HepG2 (cell line): ENCODE data around the gene TEAD3. TPM values are rescaled to one million over a fixed set of nuclear protein-coding genes. Genes with fewer than 3 reads are reported as not detected.

ENCODE experiments used
- BCL6 ChIP-seq: IDR thresholded peaks from 2 replicates; pipeline ENCODE4 v1.6.1; 2016; ENCODE audit warnings: missing genetic modification reagents, missing compliant biosample characterization
- BHLHE40 ChIP-seq: IDR thresholded peaks from 2 replicates; pipeline ENCODE4 v1.6.1; 2011; ENCODE audit warnings: low read length, improper control_type of control experiment
- EHMT2 ChIP-seq: fragments of 200-600 bp; sonication (generic); IDR thresholded peaks from 2 replicates; pipeline ENCODE4 v1.7.0; 2017; ENCODE audit warnings: antibody characterized with exemption, low read depth, low read length, borderline replicate concordance
- FOXJ3 ChIP-seq: sonication (generic); formaldehyde crosslinking; IDR thresholded peaks from 2 replicates; pipeline ENCODE4 v1.4.0; 2020; ENCODE audit warnings: missing genetic modification reagents, mild to moderate bottlenecking, borderline replicate concordance
- GATAD1 ChIP-seq: IDR thresholded peaks from 2 replicates; pipeline ENCODE4 v1.6.1; 2016; ENCODE audit warnings: missing genetic modification reagents, missing compliant biosample characterization
- GFI1 ChIP-seq: sonication (generic); formaldehyde crosslinking; IDR thresholded peaks from 2 replicates; pipeline ENCODE4 v1.5.0; 2020; ENCODE audit warnings: missing genetic modification reagents, mild to moderate bottlenecking, borderline replicate concordance
- GMEB1 ChIP-seq: sonication (generic); formaldehyde crosslinking; IDR thresholded peaks from 2 replicates; pipeline ENCODE4 v1.5.1; 2020; ENCODE audit warnings: missing genetic modification reagents, mild to moderate bottlenecking, borderline replicate concordance
- JARID2 ChIP-seq: sonication (generic); formaldehyde crosslinking; IDR thresholded peaks from 2 replicates; pipeline ENCODE4 v1.8.1; 2023; ENCODE audit warnings: missing genetic modification reagents, inconsistent platforms; ENCODE audit not compliant: insufficient replicate concordance
- JDP2 ChIP-seq: sonication (generic); formaldehyde crosslinking; IDR thresholded peaks from 2 replicates; pipeline ENCODE4 v1.8.1; 2022; ENCODE audit warnings: missing genetic modification reagents, borderline replicate concordance
- RXRB ChIP-seq: IDR thresholded peaks from 2 replicates; pipeline ENCODE4 v1.6.1; 2016; ENCODE audit warnings: borderline replicate concordance, missing genetic modification reagents, missing compliant biosample characterization
- SIX1 ChIP-seq: sonication (generic); formaldehyde crosslinking; IDR thresholded peaks from 2 replicates; pipeline ENCODE4 v1.4.0; 2020; ENCODE audit warnings: missing genetic modification reagents, borderline replicate concordance
- ZBTB10 ChIP-seq: sonication (generic); formaldehyde crosslinking; IDR thresholded peaks from 2 replicates; pipeline ENCODE4 v1.4.0; 2020; ENCODE audit warnings: missing genetic modification reagents, borderline replicate concordance
- ZBTB20 ChIP-seq: sonication (generic); formaldehyde crosslinking; IDR thresholded peaks from 2 replicates; pipeline ENCODE4 v1.8.1; 2023; ENCODE audit warnings: missing genetic modification reagents, low read depth, mild to moderate bottlenecking, borderline replicate concordance
- ZNF451 ChIP-seq: sonication (generic); formaldehyde crosslinking; IDR thresholded peaks from 2 replicates; pipeline ENCODE4 v1.5.0; 2020; ENCODE audit warnings: mild to moderate bottlenecking, missing genetic modification reagents
- ZNF737 ChIP-seq: sonication (generic); formaldehyde crosslinking; IDR thresholded peaks from 2 replicates; pipeline ENCODE4 v1.5.0; 2020; ENCODE audit warnings: missing genetic modification reagents, mild to moderate bottlenecking, borderline replicate concordance
- ZNF770 ChIP-seq: sonication (generic); formaldehyde crosslinking; IDR thresholded peaks from 2 replicates; pipeline ENCODE4 v1.5.0; 2020; ENCODE audit warnings: mild to moderate bottlenecking, missing genetic modification reagents
- polyA plus RNA-seq, 8 experiments: library from polyadenylated mRNA; depleted of rRNA in 3 of 8; stranded (reverse) in 7 of 8; unstranded in 1 of 8; fragments of >200 nt; fragmentation: Illumina TruSeq in 4 of 8; extraction: Trizol in 4 of 8; gene quantifications; 2 replicates each; pipeline versions ENCODE4 v1.2.1 to v1.2.3, GENCODE V29; 2011 to 2016; ENCODE audit warnings: low read depth in 4 of 8, missing spikeins in 1 of 8, mixed read lengths in 1 of 8; ENCODE audit not compliant: insufficient read depth in 1 of 8
- total RNA-seq, 5 experiments: library from RNA; depleted of rRNA; stranded (reverse); fragments of >200 nt; fragmentation: Illumina TruSeq; extraction: Trizol; gene quantifications; 2 replicates each; pipeline ENCODE4 v1.2.3, GENCODE V29; 2016; ENCODE audit warnings: low read depth in 1 of 5
- TF ChIP-seq, protein P1 (sequence below): sonication (generic); formaldehyde crosslinking; IDR thresholded peaks from 2 replicates; pipeline ENCODE4 v1.5.0; 2020; ENCODE audit warnings: mild to moderate bottlenecking, missing genetic modification reagents
- TF ChIP-seq, protein P2 (sequence below): sonication (generic); formaldehyde crosslinking; IDR thresholded peaks from 2 replicates; pipeline ENCODE4 v1.8.1; 2023; ENCODE audit warnings: mild to moderate bottlenecking, inconsistent platforms, moderate library complexity, missing genetic modification reagents, borderline replicate concordance

TEAD3 gene
- total and polyA plus RNA-seq, 2 of the 13 experiments (the other 11 are each of a cell fraction or from before 2014, with no cell fraction given), result 15.1 to 16.5 TPM

- peak; percentile 49; the same call in 1 of the 2 replicates for TF ChIP-seq GMEB1
- no peak for TF ChIP-seq ZBTB10 (CRISPR knock-in tag)
- TF ChIP-seq BCL6 (CRISPR knock-in tag), result peak; percentile 52
- no peak for TF ChIP-seq JARID2 (CRISPR knock-in tag)
- no peak for TF ChIP-seq JDP2
- TF ChIP-seq ZNF451 (CRISPR knock-in tag), result no peak
- 0 out of 2 replicates have a peak, but pooled peaks have one; percentile 14 for TF ChIP-seq GATAD1 (CRISPR knock-in tag)
- no peak for TF ChIP-seq BHLHE40
- peak; percentile 57; the same call in 1 of the 2 replicates for TF ChIP-seq SIX1
- TF ChIP-seq RXRB (CRISPR knock-in tag), result peak; percentile 85
- no peak for TF ChIP-seq ZNF737
- peak; percentile 64; the same call in 1 of the 2 replicates for TF ChIP-seq FOXJ3 (CRISPR knock-in tag)
- TF ChIP-seq, protein P1, sequence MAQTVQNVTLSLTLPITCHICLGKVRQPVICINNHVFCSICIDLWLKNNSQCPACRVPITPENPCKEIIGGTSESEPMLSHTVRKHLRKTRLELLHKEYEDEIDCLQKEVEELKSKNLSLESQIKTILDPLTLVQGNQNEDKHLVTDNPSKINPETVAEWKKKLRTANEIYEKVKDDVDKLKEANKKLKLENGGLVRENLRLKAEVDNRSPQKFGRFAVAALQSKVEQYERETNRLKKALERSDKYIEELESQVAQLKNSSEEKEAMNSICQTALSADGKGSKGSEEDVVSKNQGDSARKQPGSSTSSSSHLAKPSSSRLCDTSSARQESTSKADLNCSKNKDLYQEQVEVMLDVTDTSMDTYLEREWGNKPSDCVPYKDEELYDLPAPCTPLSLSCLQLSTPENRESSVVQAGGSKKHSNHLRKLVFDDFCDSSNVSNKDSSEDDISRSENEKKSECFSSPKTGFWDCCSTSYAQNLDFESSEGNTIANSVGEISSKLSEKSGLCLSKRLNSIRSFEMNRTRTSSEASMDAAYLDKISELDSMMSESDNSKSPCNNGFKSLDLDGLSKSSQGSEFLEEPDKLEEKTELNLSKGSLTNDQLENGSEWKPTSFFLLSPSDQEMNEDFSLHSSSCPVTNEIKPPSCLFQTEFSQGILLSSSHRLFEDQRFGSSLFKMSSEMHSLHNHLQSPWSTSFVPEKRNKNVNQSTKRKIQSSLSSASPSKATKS (CRISPR knock-in tag), result no peak
- TF ChIP-seq, protein P2, sequence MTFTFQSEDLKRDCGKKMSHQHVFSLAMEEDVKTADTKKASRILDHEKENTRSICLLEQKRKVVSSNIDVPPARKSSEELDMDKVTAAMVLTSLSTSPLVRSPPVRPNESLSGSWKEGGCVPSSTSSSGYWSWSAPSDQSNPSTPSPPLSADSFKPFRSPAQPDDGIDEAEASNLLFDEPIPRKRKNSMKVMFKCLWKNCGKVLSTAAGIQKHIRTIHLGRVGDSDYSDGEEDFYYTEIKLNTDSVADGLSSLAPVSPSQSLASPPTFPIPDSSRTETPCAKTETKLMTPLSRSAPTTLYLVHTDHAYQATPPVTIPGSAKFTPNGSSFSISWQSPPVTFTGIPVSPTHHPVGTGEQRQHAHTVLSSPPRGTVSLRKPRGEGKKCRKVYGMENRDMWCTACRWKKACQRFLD (CRISPR knock-in tag), result no peak
- peak; percentile 51; the same call in 1 of the 2 replicates for TF ChIP-seq ZNF770 (CRISPR knock-in tag)
- TF ChIP-seq GFI1 (CRISPR knock-in tag), result peak; percentile 59; the same call in 1 of the 2 replicates
- no peak for TF ChIP-seq ZBTB20
- no peak for TF ChIP-seq EHMT2
Observed at GRCh38 chr6:35428421-35429149, 68.3 kb downstream of the TEAD3 start (continued).
